Measurements from ENCODE around the gene SPATA32. TPM values are rescaled to one million over a fixed set of nuclear protein-coding genes. Genes with fewer than 3 reads are reported as not detected.

Gene SPATA32
- total RNA-seq, 1 donor from 2014 or later, result 0.24 TPM

- Mint-ChIP-seq H3K27me3 (peaks cover 60% of the 10 kb centered on the region), H3K36me3 (ENCODE audit: insufficient read depth) (no peaks in the 10 kb centered on the region), H3K27ac (no peak overlapping the region), H3K9me3 (ENCODE audit: low read depth) (no peaks in the 10 kb centered on the region), H3K4me3 (ENCODE audit: low read depth) (no peak overlapping the region), H3K4me1 (ENCODE audit: low read depth) (no peaks in the 10 kb centered on the region)
- DNase-seq (ENCODE audit: low spot score, unreplicated experiment), result no peak
- TF ChIP-seq, protein P1, sequence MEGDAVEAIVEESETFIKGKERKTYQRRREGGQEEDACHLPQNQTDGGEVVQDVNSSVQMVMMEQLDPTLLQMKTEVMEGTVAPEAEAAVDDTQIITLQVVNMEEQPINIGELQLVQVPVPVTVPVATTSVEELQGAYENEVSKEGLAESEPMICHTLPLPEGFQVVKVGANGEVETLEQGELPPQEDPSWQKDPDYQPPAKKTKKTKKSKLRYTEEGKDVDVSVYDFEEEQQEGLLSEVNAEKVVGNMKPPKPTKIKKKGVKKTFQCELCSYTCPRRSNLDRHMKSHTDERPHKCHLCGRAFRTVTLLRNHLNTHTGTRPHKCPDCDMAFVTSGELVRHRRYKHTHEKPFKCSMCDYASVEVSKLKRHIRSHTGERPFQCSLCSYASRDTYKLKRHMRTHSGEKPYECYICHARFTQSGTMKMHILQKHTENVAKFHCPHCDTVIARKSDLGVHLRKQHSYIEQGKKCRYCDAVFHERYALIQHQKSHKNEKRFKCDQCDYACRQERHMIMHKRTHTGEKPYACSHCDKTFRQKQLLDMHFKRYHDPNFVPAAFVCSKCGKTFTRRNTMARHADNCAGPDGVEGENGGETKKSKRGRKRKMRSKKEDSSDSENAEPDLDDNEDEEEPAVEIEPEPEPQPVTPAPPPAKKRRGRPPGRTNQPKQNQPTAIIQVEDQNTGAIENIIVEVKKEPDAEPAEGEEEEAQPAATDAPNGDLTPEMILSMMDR (IDR thresholded peaks at IDR 0.05; ENCODE audit: unreplicated experiment), result no peak
These were observed 35.3 kb downstream of the SPATA32 start for GRCh38 chr17:45226576-45226975.

- Mint-ChIP-seq H3K36me3 (ENCODE audit: insufficient read depth) (no peaks in the 10 kb centered on the region), H3K9me3 (ENCODE audit: low read depth) (no peaks in the 10 kb centered on the region), H3K27me3 (peaks cover 63% of the 10 kb centered on the region), H3K4me3 (ENCODE audit: low read depth) (no peak overlapping the region), H3K4me1 (ENCODE audit: low read depth) (no peaks in the 10 kb centered on the region), H3K27ac (no peak overlapping the region)
- no peak for DNase-seq (ENCODE audit: low spot score, unreplicated experiment)
- TF ChIP-seq, protein P1 (IDR thresholded peaks at IDR 0.05; ENCODE audit: unreplicated experiment), result no peak
These were observed 35.8 kb downstream of the SPATA32 start for GRCh38 chr17:45225964-45226530.

DNA sequence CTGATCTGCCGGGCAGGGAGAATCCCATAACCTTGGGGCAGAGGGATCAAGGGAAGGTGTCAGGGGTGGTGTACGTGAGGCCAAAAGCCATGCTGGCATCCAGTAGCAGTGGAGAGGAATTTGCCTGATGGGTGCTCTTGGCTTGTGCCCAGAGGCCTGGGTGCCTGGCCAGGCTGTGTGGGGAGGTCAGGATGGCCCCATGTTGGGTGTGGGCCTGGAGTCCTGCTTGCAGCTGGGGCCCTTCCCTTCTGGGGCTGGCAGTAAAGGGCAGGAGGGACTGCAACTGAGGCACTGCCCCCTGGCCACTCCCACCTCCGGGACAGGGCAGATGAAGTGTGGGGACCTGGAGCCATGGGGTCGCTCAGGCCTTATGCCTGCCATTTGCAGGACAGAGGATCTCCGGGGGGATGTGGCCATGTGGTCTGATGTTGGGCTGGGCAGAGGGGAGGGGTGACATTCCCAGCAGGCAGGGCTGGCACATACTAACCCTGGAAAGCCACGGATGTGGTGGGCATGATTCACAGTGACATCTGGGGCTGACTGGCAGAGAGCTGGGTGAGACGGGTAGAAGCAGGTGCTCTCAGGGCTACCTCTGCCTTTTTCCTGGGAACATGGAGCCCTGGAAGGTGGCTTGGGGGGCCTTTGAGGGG, 36.7 kb downstream of the SPATA32 start:
- DNase-seq (ENCODE audit: low spot score, unreplicated experiment), result no peak
- TF ChIP-seq, protein P1 (IDR thresholded peaks at IDR 0.05; ENCODE audit: unreplicated experiment), result no peak
- Mint-ChIP-seq H3K9me3 (ENCODE audit: low read depth) (no peaks in the 10 kb centered on the region), H3K36me3 (ENCODE audit: insufficient read depth) (no peaks in the 10 kb centered on the region), H3K27ac (no peak overlapping the region), H3K27me3 (peaks cover 68% of the 10 kb centered on the region), H3K4me3 (ENCODE audit: low read depth) (no peak overlapping the region), H3K4me1 (ENCODE audit: low read depth) (no peaks in the 10 kb centered on the region)

- TF ChIP-seq, protein P1 (IDR thresholded peaks at IDR 0.05; ENCODE audit: unreplicated experiment), result no peak
- Mint-ChIP-seq H3K4me3 (ENCODE audit: low read depth) (no peak overlapping the region), H3K27me3 (peaks cover 68% of the 10 kb centered on the region), H3K9me3 (ENCODE audit: low read depth) (no peaks in the 10 kb centered on the region), H3K27ac (no peak overlapping the region), H3K4me1 (ENCODE audit: low read depth) (no peaks in the 10 kb centered on the region), H3K36me3 (ENCODE audit: insufficient read depth) (no peaks in the 10 kb centered on the region)
- DNase-seq (ENCODE audit: low spot score, unreplicated experiment), result no peak
These were observed 37.2 kb downstream of the SPATA32 start for GRCh38 chr17:45224671-45225050.

GRCh38 chr17:45223539-45224528, 38.1 kb downstream of the SPATA32 start:
- TF ChIP-seq, protein P1 (IDR thresholded peaks at IDR 0.05; ENCODE audit: unreplicated experiment), result no peak
- Mint-ChIP-seq H3K4me3 (ENCODE audit: low read depth) (no peak overlapping the region), H3K27me3 (peaks cover 74% of the 10 kb centered on the region), H3K27ac (no peak overlapping the region), H3K9me3 (ENCODE audit: low read depth) (no peaks in the 10 kb centered on the region), H3K36me3 (ENCODE audit: insufficient read depth) (no peaks in the 10 kb centered on the region), H3K4me1 (ENCODE audit: low read depth) (no peaks in the 10 kb centered on the region)
- no peak for DNase-seq (ENCODE audit: low spot score, unreplicated experiment)

All from progenitor cell of endocrine pancreas (in vitro differentiated cells).